Germinal center (tissue), 1 donor: ENCODE measurements around the gene SLC9C1.

ENCODE experiments used
- DNase-seq: peaks from one replicate; pipeline ENCODE4 v3.0.0; 2012; ENCODE audit warnings: mixed read lengths, low spot score

The SLC9C1 gene

DNA sequence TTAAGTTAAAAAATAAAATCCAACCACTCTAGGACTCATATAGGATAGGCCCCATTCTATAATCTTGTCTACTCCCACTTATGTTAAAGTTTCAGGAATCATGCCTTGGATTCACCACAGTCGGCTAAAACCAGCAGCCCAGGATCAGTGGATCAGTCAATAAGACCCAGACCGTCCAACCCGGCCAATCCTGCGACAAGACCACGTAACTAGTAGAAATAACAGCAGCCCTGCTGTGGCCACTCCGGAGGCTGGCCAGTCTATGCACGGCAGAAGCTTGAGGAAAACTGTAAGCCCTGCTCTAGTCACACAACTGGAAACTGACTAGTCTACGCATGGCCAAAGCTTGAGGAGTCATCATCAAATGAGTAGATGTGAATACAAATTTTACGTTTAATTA is 12.8 kb upstream of the SLC9C1 start:
- no peak for DNase-seq

GRCh38 chr3:112304611-112305010 is 10.6 kb upstream of the SLC9C1 start:
- DNase-seq: no peak

DNA sequence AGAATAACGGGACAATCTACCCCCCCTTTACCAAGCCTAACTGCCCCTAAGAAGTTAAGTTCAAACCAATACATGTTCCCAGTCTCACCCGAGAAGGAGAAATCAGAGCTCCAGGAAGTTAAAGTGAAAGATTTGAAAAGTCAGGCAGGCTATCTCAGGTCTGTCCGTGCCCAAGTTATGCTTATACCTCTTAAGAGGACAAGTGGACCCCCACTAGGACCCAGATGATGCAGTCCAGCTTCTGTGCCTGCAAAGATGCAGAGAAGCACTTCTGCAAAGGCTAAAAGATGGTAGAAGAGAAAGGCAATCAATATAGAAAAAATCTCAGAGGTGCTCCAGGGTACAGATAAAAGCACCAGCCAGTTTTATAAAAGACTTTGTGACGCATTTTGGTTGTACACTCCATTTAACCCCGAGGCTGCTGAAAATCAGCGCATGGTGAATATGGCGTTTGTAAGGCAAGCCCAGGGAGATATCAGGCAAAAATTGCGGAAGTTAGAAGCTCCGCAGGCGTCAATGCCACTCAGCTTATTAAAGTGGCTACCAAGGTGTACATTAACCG is 9.8 kb upstream of the SLC9C1 start:
- DNase-seq: peak; percentile 28

DNA sequence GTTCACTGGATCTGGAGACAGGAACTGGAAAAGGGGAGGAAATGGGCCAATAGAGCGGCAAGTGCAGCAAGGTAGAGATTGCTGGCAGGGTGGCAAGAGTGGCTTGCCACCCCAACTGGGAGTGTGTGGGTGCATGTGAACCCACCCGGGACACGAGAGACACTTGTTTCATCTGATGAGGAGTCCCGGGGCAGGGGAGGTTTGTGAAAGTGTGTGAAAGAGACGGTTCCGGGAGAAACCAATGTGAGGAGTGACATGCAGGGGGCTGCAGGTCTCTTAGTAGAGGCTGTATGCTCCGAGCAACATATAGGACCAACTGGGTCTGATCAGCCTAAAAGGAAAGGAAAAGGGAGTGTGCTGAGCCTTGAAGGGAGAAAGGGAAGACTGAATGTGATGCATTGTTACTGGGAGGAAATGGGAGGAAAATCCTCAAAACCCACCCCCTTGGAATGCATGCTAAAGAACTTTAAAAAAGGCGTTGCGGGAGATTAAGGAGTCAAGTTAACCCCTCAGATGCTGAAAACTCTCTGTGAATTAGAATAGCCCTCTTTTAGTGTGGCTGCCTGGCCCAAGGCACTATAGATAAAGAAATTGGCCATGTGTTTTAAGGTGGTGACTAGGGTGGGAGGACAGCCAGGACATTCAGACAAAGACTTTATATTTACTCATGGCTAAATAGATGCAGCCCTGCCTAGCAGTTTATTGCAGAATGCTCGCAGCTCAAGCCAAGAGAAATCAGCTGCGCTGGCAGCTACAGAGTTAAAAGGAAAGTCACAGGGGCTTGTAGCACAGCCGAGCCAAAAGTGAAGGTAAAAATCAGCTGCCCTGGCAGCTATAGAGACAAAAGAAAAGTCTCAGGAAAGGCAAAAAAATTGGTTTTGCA is 9.1 kb upstream of the SLC9C1 start:
- peak; percentile 3 for DNase-seq

- DNase-seq: no peak
These were observed 8.3 kb upstream of the SLC9C1 start for GRCh38 chr3:112302150-112302830.

DNA sequence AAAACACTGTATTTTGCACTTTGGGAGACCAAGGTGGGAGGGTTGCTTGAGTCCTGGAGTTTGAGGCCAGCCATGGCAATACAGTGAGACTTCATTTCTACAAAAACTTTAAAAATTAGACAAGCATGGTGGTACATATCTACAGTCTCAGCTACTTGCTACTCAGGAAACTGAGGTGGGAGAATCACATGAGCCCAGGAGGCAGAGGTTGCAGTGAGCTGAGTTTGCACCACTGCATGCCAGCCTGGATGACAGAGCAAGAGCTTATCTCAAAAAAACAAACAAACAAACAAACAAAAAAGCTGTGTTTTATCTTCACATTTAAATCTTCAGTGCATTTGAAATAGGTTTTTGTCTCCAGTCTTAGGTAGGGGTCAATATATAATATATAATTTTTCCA is 4.8 kb upstream of the SLC9C1 start:
- no peak for DNase-seq

- peak; percentile 30 for DNase-seq
These were observed 3.7 kb upstream of the SLC9C1 start for GRCh38 chr3:112297714-112298113.

GRCh38 chr3:112289011-112289410 is 5.0 kb downstream of the SLC9C1 start:
- no peak for DNase-seq

GRCh38 chr3:112280266-112280665 is 13.8 kb downstream of the SLC9C1 start:
- no peak for DNase-seq

GRCh38 chr3:112273536-112273935 is 20.5 kb downstream of the SLC9C1 start:
- no peak for DNase-seq

DNA sequence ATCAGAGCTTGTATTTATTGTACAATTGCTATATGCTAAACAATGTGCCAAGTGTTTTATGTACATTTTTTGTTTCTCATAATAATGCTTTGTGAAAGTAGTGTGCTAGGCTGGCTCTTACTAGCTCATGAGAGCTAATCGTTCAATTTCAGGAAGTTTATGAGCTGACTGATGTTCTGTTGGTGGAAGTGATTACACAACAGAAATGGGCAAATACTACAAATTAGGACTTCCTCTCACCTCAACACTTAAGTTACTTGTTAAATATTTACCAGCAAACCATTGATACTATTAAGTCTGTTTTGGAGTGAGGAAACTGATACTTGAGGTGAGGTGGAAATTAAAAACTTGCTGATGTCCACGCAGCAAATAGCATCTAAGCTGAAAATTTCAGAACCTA is 32.3 kb downstream of the SLC9C1 start:
- DNase-seq: no peak

GRCh38 chr3:112260563-112260962 is 33.5 kb downstream of the SLC9C1 start:
- no peak for DNase-seq

- DNase-seq: no peak
These were observed 40.6 kb downstream of the SLC9C1 start for GRCh38 chr3:112253301-112253971.

GRCh38 chr3:112247900-112248299 is 46.1 kb downstream of the SLC9C1 start:
- DNase-seq: no peak

DNA sequence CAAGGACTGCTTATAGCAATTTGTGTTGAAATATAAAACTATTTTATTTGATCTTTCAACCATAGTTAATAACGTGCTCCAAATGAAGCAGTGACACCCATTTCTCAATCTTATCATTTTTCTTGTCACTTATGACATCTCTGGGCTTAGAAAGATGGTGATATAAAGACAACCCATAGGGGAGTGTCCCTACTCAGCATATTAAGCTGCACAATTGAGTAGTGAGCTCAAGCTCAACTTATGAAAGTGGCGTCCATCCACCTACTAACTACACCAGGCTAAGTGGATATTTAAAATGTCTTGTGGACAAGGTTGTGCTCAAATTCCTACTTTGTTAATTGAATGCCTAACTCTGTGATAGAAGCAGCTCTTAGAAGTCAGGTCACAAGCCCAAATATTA is 46.7 kb downstream of the SLC9C1 start:
- DNase-seq: no peak

GRCh38 chr3:112233083-112233482 is 60.9 kb downstream of the SLC9C1 start:
- no peak for DNase-seq

- DNase-seq: no peak
These were observed 62.3 kb downstream of the SLC9C1 start for GRCh38 chr3:112231727-112232126.

DNA sequence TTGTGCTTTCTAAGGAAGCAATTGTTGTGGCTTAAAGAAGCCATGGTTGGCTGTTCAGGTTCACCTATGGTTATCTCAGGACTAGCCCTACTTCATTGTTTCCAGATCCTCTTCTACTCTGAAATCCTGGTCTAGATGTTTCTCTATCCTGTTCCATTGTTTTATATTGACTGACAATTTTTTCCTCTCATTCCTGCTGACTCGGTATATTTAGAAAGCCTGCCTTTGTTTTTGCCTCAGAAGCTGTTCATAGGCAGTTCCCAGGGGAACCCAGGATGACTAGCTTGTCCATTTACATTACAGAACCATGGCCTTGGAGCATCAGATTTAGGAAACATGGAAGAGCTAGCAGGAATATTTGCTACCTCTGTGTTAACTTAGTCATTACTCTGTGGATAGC is 64.0 kb downstream of the SLC9C1 start:
- no peak for DNase-seq

GRCh38 chr3:112228786-112229185 is 65.2 kb downstream of the SLC9C1 start:
- DNase-seq: no peak

- no peak for DNase-seq
These were observed 93.7 kb downstream of the SLC9C1 start for GRCh38 chr3:112200317-112200666.

GRCh38 chr3:112199622-112200316 is 94.2 kb downstream of the SLC9C1 start:
- DNase-seq: no peak

- DNase-seq: no peak
These were observed 96.9 kb downstream of the SLC9C1 start for GRCh38 chr3:112197131-112197530.
